AG20443 (cell line): ENCODE measurements around the gene ABCB11.

Source experiments
- DNase-seq: peaks from one replicate; pipeline ENCODE4 v3.0.0; 2012; ENCODE audit warnings: low spot score, mixed read lengths

The ABCB11 gene

DNA sequence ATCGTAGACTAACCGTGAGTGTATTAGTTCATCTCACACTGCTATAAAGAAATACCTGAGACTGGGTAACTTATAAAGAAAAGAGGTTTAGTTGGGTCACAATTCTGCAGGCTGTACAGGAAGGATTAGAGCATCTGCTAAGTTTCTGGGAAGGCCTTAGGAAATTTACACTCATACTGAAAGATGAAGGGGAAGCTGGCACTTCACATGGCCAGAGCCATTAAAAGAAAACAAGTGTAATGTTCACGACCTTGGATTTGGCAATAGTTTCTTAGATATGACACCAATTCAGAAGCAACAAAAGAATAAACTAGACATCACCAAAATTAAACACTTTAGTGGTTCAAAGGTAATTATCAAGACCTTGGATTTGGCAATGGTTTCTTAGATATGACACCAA, 23.8 kb downstream of the ABCB11 start:
- DNase-seq: no peak

DNA sequence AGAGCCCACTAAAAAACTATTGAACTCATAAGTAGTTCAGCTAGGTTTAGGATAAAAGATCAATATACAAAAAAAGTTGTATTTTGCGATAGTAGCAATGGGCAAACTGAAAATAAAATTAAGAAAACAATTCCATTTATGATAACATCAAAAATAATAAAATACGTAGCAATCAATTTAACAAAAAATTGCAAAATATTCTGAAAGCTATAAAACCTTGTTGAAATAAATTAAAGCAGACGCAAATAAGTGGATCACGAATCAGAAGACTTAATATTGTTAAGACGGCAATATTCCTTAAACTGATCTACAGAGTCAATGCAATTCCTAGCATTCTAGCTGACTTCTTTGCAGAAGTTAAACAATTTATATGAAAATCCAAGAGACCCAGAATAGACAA, 24.5 kb downstream of the ABCB11 start:
- DNase-seq: no peak

DNA sequence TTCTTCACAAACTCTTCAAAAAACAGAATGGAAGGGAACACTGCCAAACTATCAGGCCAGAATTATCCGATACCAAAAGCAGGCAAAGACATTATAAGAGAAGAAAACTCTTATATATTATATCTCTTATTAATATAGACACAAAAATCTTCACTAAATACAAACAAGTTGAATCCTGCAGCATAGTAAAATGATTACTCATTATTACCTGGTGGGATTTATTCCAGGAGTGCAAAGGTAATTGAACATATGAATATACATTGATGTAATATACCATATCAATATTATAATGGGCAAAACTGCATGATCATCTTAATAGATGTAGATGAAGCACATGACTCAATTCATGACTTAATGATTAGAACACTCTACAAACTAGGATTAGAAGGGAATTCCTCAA, 25.1 kb downstream of the ABCB11 start:
- DNase-seq: no peak

DNA sequence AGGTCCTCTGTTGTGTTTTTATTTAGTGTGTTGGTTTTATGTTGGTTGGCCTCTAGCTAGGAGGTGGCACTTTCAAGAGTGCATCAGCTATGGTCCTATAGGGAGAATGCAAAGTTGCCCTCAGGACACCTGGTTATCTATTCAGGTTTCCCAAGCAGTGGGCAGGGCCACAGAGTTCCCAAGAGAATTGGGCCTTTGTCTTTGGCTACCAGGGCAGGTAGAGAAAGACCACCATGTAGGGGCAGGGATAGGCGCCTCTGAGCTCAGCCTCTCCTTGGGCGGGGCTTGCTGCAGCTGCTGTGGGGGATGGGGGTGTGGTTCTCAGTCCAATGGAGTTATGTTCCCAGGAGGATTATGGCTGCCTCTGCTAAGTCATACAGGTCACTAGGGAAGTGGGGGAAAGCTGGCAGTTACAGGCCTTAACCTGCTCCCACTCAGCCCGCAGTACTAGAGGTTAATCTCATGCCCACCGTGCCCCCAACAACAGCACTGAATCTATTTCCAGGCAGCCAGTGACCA, 26.0 kb downstream of the ABCB11 start:
- no peak for DNase-seq

DNA sequence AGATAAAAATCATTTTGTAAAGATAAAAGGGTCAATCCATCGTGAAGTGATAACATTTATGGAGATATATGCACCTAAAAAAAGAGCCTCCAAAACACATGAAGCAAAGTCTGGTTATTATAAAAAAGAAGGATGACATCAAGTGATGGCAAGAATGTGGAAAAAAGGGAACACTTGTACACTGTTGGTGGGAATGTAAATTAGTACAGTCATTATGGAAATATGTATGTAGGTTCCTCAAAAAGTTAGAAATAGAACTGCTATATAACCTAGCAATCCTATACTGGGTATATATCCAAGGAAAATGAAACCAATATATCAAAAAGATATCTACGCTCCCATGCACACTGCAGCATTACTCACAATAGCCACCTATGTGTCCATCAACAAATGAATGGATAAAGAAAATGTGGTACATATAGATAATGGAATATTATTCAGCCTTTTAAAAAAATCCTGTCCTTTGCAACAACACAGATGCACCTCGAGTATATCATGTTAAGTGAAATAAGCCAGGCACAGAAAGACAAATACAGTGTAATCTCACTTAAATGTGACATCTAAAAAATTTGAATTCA, 28.9 kb downstream of the ABCB11 start:
- no peak for DNase-seq

DNA sequence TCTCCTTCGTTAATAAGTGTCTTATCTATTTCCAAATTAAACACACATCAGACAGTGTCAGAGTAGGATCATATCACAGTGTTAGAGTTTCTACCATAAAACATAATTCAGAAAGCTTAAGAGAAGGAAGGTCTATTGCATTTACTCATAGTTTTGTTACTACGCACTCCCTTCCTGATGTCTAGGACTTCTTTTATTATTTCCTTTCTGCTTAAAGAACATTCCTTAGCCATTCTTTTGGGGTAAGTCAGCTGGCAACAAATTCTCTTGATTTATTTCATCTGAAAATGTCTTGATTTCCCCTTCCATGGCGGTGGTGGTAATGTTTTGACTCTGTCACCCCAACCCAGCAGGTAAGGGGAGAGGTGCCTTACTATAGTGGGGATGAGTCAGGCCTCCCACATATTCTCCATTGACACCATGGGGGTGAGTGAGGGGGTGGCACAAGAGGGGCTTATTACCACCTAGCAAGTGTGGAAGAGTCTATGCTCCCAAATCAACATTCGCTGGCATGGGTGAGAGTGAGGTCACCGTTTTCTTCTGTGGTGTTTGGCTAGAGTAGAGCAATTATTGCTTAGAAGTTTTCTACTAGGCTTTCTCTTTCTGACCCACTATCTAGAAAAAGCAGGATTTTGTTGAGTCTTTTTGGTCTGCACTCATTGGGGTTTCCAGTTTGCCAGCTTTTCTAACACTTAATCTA, 29.9 kb downstream of the ABCB11 start:
- DNase-seq: no peak

DNA sequence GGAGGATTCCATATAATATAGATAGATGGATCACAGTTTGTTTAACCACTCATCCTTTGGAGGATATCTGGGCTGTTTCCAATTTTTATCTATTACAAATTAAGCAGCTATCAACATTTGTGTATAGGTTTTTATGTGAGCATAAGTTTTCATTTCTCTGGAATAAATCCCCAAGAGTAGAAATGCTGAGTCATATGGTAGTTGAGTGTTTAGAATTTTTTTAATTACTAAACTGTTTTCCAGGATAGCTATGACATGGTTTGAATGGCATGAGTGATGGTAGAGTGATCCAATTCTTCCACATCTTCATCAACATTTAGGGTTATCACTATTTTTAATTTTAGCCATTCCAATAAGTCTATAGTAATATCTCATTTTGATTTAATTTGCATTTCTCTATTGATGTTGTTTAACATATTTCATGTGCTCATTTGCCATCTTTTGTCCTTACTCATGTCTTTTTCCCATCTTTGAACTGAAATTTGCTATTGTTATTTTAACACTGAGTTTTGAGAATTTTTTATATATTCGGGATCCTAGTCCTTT, 31.4 kb downstream of the ABCB11 start:
- no peak for DNase-seq

DNA sequence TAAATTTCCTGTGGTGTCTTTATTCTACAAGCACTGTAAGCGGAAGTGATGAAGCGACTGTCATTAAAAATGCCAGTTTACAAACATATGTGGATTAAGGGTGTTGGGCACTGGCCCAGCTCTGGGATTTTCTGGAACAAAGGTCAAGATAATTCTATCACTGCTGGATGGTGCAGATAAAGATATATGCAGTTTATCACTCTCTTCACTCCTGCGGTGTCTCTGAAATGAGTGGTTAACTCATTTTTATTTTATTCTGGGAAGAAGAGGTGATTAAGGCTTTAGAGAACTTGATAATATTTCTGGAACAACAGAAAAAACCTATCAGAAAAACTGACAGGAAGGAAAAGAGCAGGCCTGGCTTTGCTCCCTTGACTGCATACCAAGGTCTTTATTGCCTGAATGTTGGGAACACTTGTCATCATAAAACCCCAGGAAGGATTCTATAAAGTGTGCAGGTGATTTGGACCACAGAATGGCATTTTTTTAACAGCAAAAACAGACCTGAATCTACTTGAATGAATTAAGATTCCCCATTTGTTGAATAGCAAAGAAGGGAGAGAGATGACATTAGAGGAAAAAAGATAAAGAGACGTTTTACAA, 32.4 kb downstream of the ABCB11 start:
- no peak for DNase-seq

DNA sequence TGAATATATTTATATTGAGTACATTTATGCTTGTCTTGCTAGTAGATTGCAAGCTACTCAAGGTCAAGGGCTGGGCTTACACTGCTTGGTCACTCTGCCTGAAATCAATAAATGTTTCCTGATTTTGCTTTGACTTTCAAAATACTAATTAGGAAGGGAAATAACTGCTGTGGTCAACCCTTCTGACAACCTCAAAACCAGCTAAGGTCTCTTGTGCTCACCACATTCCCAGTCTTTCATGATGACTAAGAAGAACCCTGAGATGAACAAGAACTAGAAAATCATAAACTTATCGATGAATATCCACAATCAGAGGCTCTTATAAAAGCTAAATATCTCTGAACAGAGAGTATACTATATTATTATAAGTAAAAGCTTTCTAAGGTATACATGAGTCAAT, 33.3 kb downstream of the ABCB11 start:
- no peak for DNase-seq

DNA sequence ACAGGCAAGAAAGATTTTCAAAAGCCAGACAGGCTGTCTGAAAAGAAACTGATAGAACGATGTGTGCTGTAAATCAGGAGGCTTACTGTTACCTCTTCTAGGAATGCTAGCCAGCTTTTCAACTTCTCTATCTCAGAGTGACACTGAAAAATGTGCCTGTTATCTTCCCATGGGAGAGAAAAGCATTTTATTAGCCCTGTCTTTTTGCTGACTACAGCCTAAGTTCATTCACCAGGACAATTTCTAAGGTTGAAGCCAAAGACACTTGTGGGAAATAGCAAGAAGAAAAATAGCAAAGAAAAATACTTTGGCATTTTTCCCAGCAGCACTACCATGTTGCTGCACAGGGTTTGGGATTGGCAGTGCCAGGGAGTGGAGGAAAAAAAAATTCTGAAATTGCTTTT, 34.0 kb downstream of the ABCB11 start:
- DNase-seq: no peak

DNA sequence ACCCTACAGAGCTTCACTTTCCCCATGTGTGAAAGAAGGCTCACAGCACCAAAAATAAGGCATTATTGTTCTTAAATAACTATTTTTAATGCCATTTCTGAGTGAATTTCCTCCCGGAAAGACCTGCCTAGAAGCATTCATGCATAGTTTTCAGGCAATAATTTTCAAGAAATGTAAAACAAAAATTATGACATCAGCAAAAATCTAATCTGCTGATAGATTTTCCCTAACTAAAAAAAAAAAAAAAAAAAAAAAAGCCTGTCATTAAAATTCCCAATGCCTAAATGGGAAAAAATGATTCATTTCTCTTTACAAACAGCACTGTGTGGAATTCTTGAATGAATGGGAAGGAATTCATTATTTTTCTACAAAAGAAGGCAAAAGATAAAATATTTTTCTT, 35.4 kb downstream of the ABCB11 start:
- no peak for DNase-seq

DNA sequence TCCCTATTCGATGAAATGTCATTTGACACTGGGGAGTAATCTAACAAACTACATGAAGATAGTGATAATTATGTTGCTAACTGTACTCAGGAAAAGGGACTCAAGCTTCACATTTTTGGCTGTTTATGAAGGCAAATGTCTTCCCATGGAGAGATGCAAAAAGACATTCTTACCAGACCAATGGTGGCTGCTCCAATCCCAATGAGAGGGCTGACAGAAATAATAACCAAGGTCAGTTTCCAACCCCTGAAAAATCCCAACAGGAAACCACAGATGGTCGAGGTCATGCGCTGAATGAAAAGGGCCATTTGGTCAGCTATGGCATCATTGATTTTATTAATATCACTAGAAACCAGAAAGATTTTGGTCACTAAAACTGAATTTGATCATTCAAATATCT, 37.6 kb downstream of the ABCB11 start:
- DNase-seq: no peak

DNA sequence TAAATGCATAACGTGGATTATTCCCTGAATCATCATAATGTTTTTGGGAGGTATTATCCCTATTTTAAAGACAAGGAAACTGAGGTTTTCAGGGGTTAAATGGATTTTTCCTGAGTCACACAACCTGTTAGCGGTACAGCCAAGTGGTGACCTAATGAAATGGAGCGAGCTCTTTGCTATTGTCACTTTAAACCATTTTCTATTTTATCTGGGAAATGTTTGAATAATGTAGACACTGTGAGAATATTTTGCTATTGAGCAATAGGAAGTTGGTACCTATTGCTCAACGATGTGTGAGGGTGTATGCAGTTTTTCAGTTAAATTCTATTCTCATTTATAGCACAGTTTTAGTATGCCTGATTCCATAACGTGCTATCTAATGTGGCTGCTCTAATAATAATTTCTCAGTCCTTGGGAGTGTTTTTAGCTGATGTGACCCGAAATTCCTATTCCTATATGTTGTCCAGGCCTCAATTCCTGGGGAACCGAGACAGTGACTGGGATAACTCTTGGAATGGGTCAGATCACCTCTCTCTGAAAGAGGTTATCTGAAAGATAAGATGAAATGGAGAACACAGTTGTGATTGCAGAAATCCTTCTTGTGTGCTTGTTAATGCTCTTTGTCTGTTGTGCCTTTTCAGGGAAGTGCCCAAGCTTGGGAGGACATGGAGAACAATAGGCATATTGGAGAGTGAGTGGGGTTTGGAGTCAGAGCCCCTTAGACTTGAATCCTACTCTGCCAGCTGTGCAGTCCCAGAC, 38.4 kb downstream of the ABCB11 start:
- peak; percentile 16 for DNase-seq

DNA sequence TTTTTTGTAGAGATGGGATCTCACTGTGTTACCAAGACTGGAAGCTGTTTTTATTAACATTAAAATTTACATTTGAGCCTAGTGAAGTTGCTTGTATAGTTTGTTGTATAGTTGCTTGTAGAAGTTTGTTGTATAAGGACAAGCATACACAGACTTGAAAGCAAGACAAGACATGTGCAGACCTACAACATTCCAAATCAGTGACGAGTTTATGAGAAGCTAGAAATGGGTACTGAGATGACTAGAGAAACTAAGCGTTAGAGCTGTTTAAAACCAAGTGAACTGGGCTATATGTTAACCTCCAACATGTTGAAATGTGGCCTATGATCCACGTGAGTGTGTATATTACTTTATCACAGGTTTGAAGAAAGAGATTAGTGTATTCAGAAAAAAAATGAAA, 39.1 kb downstream of the ABCB11 start:
- peak; percentile 15 for DNase-seq

DNA sequence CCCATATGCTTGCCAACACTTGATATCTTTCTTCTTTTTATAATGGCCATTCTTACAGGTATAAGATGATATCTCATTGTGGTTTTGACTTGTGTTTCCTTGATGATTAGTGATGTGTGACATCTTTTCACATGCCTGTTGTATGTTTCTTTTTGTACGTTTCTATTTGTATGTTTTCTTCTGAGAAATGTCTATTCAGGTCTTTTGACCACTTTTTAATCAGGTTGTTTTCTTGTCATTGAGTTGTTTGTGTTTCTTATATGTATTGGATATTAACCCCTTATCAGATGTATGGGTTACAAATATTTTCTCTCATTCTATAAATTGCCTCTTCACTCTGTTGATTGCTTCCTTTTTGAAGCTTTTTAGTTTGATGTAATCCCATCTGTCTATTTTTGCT, 42.4 kb downstream of the ABCB11 start:
- DNase-seq: no peak

DNA sequence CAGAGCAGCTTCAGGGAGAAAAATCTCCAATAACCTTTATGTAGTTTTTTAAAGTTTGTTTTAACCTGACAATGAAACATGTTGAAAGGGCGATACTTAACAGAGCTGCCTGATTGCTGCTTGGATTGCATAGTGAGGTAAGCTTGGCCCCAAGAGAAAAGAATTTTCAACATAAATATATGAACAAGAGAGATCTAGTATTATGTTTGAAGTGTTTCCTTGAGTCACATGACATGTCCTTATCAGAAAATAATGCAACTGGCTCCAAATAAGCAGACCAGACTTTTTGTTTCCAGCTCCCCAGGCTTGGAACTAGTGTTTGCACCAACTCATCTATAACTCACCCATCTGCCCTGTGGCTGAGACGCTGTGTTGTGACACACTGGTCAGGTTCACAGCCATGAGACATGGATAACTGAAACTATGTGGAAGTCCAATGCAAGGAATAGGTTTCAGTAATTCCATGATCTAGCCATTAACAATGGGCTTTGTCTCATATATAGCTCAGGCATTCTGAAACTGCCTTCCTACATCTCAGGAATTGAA, 44.7 kb downstream of the ABCB11 start:
- DNase-seq: no peak

DNA sequence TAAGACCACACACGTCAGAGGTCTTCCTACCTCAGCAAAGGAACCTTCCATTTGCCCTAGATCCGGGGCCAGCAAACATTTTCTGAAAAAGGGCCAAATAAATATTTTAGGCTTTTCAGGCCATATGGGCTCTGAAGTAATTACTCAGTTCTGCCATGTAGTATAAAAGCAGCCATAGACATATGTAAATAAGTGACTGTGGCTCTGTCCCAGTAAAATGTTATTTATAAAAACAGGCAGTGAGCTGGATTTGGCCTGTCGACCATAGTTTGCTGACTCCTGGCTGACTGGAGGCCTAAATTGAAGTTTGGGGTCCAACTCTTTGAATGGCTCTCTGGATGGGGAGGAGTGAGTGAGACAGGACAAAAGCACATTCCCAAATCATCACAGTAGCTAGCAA, 49.5 kb downstream of the ABCB11 start:
- DNase-seq: no peak

DNA sequence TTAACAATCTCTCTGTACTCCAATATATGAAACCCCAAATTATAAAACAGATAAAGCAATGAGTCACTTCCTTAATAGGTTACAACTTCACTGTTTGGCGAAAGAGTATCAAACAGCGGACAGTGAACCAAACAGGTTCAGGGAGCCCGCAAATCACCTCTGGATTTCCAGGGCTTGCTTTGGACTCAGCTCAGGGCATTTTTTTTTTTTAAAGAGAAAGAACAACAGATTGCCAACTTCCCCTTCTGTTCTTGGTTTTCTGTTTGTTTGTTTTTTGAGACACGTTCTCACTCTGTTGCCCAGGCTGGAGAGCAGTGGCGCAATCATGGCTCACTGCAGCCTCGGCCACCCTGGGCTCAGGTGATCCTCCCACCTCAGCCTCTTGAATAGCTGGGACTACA, 52.7 kb downstream of the ABCB11 start:
- DNase-seq: no peak

DNA sequence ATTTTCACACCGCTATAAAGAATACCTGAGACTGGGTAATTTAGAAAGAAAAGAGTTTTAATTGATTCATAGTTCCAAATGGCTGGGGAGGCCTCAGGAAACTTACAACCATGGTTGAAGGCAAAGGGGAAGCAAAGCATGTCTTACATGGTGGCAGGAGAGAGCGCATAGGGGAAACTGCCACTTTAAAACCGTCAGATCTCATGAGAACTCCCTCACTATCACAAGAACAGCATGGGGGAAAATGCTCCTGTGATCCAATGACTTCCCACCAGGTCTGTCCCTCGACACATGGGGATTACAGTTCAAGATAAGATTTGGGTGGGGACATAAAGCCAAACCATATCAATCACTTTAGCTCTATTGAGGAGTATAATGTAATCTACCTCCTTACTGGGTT, 53.5 kb downstream of the ABCB11 start:
- DNase-seq: no peak

DNA sequence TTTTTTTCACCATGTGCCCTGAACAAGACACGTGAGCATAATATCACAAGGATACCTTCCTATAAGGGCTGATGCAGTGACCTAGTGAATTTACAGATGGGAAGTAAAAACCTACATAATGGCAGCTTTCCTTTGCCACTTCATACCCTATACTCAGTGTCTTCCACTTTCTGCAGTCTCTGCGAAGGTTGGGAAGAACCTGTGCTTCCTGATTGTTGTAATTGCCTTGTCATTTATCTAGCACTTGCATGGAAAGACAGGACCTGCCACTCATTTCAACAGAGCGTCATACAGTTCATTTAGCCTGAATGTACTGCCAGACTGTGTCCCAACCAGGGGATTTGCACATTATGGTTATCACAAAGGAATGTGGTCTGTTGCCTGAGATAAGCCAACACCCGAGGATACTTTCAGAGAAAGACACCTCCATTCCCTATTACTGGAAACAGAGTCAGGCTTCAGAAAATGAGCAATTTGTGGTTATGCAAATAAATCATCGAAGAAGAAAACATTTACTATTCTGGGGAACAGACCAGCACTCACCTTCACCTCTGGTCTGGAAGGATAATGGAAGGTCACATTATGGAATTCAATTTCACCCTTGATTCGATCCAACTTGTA, 55.0 kb downstream of the ABCB11 start:
- DNase-seq: no peak

DNA sequence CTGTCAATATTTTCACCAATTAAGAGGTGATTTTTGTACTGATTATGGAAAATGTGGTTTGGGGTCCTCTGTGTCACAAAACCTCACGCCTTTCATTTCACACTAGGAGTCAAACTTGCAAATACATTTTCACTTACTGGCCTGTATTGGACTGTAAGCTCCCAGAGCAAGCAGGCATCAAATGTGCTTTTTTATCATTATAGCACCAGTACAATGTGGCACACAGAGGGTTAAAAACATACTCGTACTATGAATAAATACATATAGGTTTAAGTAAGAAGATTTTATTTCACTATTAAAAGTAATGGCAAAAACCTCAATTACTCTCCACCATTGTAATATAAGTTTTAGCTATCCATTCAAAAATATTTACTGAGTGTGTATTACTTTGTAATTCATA, 56.7 kb downstream of the ABCB11 start:
- no peak for DNase-seq

DNA sequence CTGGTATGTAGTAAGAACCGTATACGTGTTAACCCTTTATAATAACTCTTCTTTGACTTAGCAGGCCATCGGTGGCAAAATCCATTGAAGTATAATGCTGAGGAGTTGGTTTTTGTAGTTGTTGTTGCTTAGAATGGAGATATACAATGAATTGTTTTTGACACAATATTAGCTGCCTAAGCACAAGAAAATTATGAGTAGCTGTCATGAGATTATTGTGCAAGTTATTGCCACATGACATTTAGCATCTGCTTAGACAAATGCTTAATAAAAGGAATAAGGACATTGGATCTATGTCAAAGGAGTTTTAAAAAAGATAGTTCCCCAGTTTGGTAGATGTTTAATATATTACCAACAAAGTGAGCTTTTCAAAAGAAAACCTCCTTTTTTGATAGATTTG, 59.9 kb downstream of the ABCB11 start:
- no peak for DNase-seq
